Kidney capillary endothelial cell (primary cell): ENCODE measurements around the gene GGN.
A peak's percentile ranks its signal among the peaks of the same experiment; 100 is the strongest.
"Not testable (repeated sequence)": the region's sequence is repeated elsewhere in the genome, so short reads cannot be mapped to it uniquely, and the experiment has no call there.

ENCODE experiments used
- DNase-seq: peaks from one replicate; pipeline ENCODE4 v3.0.0-alpha.2; 2018; ENCODE audit warnings: low spot score

GGN gene

DNA sequence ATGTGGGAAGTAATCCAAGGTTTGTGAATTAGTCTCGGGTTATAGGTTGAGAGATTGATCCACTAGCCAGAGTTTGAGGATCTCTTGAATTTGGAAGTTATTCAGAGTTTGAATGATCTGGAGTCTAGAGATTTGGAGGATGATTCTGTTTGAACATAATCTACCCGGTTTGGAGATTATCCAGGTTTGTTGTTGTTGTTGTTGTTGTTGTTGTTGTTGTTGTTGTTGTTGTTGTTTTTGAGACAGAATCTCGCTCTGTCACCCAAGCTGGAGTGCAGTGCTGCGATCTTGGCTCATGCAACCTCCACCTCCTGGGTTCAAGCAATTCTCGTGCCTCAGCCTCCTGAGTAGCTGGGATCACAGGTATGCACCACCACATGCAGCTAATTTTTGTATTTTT is 24.1 kb upstream of the GGN start:
- DNase-seq: not testable (repeated sequence)

DNA sequence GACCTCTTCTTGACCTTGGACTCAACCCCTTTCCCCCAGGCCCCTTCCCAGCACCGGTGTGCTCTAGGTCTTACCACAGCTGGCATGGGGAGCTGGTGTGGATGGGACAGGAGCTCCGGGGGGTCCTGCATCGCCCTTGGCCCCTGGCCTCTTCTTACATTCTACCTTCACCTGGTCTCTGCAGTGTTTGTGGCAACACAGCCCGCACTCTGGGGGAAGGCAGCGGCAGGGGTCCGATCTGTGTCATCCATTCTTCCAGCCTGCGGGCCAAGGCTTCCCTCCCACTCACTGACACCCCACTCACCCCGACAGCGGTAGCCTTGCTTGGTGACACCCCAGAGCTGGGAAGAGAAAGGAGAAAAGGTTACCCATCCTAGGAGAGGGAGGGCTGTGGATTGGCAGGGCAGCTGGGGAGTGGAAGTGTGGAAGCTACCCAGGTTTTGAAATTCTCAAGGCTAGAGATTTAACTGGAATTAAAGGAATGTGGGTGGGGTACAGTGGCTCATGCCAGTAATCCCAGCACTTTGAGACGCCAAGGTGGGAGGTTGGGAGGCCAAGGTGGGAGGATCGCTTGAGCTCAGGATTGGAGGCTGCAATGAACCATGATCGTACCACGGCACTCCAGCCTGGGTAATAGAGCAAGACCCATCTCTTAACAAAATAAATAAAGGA is 23.3 kb upstream of the GGN start:
- no peak for DNase-seq

DNA sequence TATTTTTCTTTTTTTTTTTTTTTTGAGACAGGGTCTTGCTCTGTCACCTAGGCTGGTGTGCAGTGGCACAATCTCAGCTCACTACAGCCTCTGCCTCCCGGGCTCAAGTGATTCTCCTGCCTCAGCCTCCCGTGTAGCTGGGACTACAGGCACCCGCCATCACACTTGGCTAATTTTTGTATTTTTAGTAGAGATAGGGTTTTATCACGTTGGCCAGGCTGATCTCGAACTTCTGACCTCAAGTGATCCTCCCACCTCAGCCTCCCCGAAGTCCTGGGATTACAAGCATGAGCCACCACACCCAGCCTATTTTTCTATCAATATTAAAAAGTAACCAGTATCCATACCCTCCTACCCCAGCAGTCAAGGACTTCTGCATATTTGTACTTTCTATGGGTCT is 22.6 kb upstream of the GGN start:
- not testable (repeated sequence) for DNase-seq

- no peak for DNase-seq
Measured at GRCh38 chr19:38409631-38410133, 21.8 kb upstream of the GGN start.

GRCh38 chr19:38405276-38405675 is 17.4 kb upstream of the GGN start:
- DNase-seq: no peak

DNA sequence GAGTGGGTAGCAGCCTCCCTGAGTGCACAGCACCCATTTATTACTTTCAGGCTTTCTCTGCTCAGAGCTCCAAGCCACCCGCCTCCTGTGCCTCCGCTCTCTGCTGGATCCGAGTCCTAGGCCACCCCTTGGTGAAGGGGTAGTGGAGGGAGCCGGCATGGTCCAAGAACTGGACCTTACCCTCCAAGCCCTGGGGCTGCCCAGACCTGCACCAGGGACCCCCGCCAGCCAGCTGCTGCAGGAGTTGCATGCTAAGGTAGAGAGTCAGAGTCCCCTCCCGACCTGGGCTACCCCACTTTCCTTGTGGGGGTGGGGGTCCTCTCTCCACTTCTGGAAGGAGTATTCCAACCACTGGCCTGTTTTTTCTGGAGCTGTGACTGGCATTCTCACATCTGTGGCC is 17.0 kb upstream of the GGN start:
- DNase-seq: no peak

DNA sequence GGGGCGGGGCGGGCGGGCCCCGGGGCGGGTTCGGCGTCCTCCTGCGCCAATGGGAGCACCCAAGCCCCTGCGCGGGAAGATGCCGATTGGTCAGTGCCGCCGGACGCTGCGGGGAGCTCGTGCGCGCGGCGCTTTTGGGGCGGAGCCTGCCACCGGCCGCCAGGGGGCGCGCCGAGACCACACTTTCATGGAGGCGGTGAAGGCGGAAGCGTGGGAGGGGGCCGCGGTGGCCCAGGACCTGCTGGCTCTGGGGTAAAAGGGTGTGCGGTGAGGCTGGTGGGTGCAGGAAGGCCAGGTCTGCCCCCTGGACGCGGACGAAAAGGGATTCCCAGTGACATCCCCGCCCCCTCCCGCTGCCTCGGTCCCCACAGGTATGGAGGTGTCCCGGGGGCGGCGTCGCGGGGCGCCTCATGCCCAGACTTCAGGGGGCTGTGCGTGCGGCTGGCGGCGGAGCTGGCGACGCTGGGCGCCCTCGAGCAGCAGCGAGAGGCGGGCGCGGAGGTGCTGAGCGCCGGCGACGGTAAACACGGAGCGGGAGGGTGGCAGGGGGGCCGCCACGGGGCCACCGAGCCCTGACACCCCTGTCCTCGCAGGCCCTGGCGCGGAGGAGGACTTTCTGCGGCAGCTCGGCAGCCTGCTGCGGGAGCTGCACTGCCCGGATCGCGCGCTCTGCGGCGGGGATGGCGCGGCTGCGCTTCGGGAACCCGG is 15.3 kb upstream of the GGN start, which contains the start of gene FAM98C:
FAM98C (plus strand) TSS at position 127 of the 708 bp plus-strand sequence; CDS start at position 188, 61 bp downstream.
- DNase-seq: peak; percentile 93

DNA sequence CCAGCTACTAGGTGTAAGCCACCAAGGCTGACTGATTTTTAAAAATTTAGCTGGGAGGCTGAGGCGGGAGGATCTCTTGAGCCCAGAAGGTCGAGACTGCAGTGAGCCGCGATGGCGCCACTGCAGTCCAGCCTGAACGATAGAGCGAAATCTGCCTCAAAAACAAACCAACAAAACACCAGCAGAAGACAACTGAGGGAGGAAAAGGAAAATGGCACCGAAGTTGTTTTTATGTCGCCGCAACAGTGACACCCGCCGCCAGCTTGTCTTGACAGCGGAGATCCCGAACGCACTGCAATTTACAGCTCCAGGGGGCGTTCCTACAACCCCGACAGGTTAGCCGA is 14.8 kb upstream of the GGN start:
- DNase-seq: no peak

GRCh38 chr19:38401148-38401547 is 13.3 kb upstream of the GGN start:
- no peak for DNase-seq

DNA sequence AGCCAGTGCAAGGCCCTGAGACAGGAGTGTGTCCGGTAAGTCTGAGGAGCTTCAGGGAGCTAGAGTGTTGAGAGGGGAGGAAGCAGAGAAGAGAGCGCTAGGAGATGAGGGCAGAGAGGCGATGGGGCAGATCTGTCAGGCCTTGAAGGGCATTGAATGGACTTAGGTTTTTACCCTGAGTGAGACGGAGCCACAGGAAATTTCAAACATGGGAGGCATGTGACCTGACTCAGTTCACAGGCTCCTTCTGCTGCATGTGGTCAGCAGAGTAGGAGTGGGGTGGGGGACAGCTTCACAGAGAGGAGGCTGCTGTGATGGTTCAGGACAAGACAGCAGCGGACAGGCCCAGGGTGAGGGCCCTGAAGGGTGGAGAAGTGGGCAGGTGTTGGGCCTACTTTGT is 12.5 kb upstream of the GGN start:
- no peak for DNase-seq

- no peak for DNase-seq
Measured at GRCh38 chr19:38399537-38399936, 11.7 kb upstream of the GGN start.

DNA sequence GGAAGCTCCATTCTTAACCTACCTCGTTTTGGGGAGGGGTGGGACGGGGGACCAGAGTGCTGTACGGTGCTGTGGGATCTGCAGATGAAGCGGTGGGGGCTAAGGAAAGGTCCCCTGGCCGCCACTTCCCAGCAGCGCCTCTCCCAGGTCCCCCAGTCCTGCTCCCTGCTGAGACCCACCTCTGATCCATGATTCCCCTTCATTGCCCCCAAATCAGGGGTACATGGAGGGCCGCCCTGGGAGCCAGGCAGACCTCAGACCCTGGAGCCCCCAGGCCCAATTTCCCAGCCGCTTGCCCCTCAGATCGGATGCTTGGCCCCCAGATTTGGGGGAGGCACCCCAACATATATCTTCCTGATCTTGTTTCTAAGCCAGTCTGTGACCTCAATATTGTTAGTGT is 11.2 kb upstream of the GGN start:
- no peak for DNase-seq

- no peak for DNase-seq
Measured at GRCh38 chr19:38395381-38396114, 7.7 kb upstream of the GGN start.

DNA sequence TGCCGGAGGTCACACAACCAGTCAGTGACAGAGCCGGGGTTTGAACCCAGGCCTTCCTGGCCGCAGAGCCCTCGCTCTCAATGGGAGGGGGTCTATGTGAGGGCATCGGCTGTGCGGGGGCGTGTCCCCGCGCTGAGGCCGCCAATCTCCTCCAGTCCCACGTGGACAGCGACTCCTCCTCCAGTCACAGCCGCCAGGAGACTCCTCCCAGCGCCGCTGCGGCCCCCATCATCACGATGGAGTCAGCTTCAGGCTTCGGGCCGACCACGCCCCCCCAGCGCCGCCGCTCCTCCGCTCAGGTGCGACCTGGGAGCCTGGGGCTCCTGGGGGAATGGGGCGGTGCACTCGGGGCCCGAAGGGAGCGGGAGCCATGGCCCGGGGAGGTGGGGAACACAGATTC is 6.7 kb upstream of the GGN start:
- DNase-seq: no peak

DNA sequence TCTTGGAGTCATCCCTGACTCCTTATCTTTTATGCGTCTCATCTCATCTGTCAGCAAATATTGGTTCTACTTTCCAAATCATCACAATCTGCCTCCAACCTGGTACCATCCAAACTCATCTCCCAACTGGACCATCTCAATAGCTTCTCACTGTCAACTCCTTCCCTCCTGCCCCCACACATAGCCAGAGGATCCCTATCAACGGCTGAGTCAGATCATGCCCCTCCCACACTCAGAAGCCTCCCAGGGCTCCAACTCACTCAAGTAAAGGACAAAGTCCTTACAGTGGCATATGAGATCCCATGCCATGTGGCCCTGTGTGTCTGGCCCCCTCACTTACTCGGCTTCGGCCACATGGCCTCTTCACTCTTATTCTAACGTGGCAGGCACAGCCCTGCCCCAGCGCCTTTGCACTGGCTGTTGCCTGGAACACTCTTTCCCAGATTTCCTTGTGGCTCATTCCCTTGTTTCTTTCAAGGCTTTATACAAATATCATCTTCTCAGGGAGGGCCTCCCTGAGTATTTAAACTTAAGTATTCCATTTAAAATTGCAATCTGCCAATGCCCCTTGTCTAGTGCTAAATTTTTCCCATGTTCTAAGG is 5.0 kb upstream of the GGN start:
- no peak for DNase-seq

GRCh38 chr19:38391911-38392464 is 4.2 kb upstream of the GGN start:
- DNase-seq: no peak

- no peak for DNase-seq
Measured at GRCh38 chr19:38389957-38390924, 2.4 kb upstream of the GGN start.

GRCh38 chr19:38389101-38389925 is 1.5 kb upstream of the GGN start:
- DNase-seq: peak; percentile 81

DNA sequence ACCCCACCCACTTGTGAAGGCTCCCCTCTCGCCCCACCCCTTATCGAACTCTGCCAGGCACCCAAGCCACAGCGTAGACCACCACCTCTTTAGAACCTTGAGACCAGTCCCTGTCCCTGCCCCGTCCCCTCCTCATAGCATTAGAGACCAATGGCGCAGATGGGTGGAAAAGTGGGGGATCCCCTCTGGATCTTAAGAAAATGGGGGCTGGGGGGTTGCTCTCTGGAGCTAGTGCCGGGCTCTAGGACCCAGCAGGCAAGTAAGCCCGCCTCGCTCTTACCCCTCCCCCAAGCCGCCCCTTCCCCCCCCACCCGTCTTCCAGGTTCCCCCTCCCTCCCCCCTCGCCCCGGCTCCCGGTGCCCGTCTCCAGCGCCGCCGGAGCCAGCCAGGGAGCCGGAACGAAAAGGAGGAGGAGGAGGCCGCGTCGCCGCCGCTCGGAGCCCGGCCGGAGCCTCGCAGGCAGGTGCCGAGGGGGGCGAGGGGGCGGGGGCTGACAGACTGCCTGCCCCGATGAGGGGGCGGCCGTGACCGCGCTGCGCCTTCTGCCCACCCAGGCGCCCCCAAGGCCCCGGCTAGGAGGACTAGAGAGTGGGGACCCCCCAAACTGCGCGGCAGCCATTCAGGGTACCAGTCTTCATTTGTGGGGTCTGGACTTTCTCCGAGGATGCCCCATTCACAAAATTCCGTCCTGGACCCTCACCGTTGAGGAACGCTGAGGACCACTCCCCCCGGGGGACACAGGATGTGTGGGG is 691 bp upstream of the GGN start, which contains the start of gene SPRED3:
SPRED3 (plus strand) TSS at position 349 of the 752 bp plus-strand sequence. CDS start 1,606 bp downstream, outside the sequence.
- no peak for DNase-seq
